Measurements from ENCODE around the gene RASL10A. TPM values are rescaled to one million over a fixed set of nuclear protein-coding genes. Genes with fewer than 3 reads are reported as not detected.

RASL10A gene
- total and polyA plus RNA-seq, 4 donors, result 0.49 to 3.5 (median 3.0) TPM; not detected in 1

GRCh38 chr22:29267858-29268510 lies 47.5 kb downstream of the RASL10A start, which contains the start of the genes EWSR1 and RHBDD3:
Gene EWSR1, plus strand, starts transcription at chr22:29268268. Its CDS starts 69 bp downstream, at chr22:29268337.
Gene RHBDD3, minus strand, starts transcription at chr22:29267981. Its CDS starts 2,355 bp downstream, at chr22:29265626.
- Histone ChIP-seq H3K36me3 (ENCODE audit: control insufficient read depth in 1 of 2, insufficient read depth in 2 of 2, low read length in 1 of 2) (no peaks in the 10 kb centered on the region), H3K9me3 (ENCODE audit: control insufficient read depth, low read length) (no peaks in the 10 kb centered on the region), H3K27me3 (ENCODE audit: control insufficient read depth in 1 of 2, insufficient read depth in 2 of 2, low read length in 1 of 2) (no peaks in the 10 kb centered on the region), H3K27ac (ENCODE audit: low read depth in 1 of 2, low read length in 2 of 2) (peak within 1 kb of the TSS; percentile 71 to 94), H3K4me1 (ENCODE audit: control insufficient read depth in 1 of 2, insufficient read depth in 2 of 2, low read length in 2 of 2) (peaks cover 1 to 2% of the 10 kb centered on the region in 2 donors), H3K4me3 (ENCODE audit: low read length in 2 of 2) (peak within 1 kb of the TSS; percentile 79 to 86)
- intact Hi-C loops (cut with DNase I), result loop anchor here (2.0 to 5.0 kb wide), 2 partner anchors 39 kb away; partner anchors contain the start of gene GAS2L1 (in 2 of the 2)
- DNase-seq (peak; percentile 98), ATAC-seq (ENCODE audit: low FRiP score) (peak; percentile 96)
- 0% methylated on average over 51 to 67 of the region's 67 CpGs for WGBS, 2 donors

GRCh38 chr22:29267462-29267857 lies 48.0 kb downstream of the RASL10A start:
- Histone ChIP-seq H3K4me1 (ENCODE audit: control insufficient read depth in 1 of 2, insufficient read depth in 2 of 2, low read length in 2 of 2) (peaks cover 0 to 1% of the 10 kb centered on the region in 2 donors), H3K27ac (ENCODE audit: low read depth in 1 of 2, low read length in 2 of 2) (no peak overlapping the region), H3K27me3 (ENCODE audit: control insufficient read depth in 1 of 2, insufficient read depth in 2 of 2, low read length in 1 of 2) (no peaks in the 10 kb centered on the region), H3K9me3 (ENCODE audit: control insufficient read depth, low read length) (no peaks in the 10 kb centered on the region), H3K4me3 (ENCODE audit: low read length in 2 of 2) (peak overlapping the region; percentile 79 to 86), H3K36me3 (ENCODE audit: control insufficient read depth in 1 of 2, insufficient read depth in 2 of 2, low read length in 1 of 2) (no peaks in the 10 kb centered on the region)
- intact Hi-C loops (cut with DNase I), result loop anchor here in 1 of 2 donors (5.0 kb wide), 1 partner anchor 40 kb away; the partner anchor contains the start of gene GAS2L1
- ATAC-seq (ENCODE audit: low FRiP score), result no peak
- WGBS, 2 donors, result 0% methylated on average over 25 to 32 of the region's 32 CpGs
- DNase-seq, result no peak

- no peak overlapping the region for H3K27ac ChIP-seq (ENCODE audit: low read depth in 1 of 2, low read length in 2 of 2)
- DNase-seq (no peak), ATAC-seq (ENCODE audit: low FRiP score) (no peak)
- no peaks in the 10 kb centered on the region for H3K9me3 ChIP-seq (ENCODE audit: control insufficient read depth, low read length)
- no peaks in the 10 kb centered on the region for H3K36me3 ChIP-seq (ENCODE audit: control insufficient read depth in 1 of 2, insufficient read depth in 2 of 2, low read length in 1 of 2)
- H3K4me3 ChIP-seq (ENCODE audit: low read length in 2 of 2), result peak overlapping the region; percentile 79 to 86
- intact Hi-C loops (cut with DNase I), result loop anchor here in 1 of 2 donors (5.0 kb wide), 1 partner anchor 40 kb away; the partner anchor contains the start of gene GAS2L1
- no peaks in the 10 kb centered on the region for H3K27me3 ChIP-seq (ENCODE audit: control insufficient read depth in 1 of 2, insufficient read depth in 2 of 2, low read length in 1 of 2)
- WGBS, 2 donors, result 21 to 22% methylated on average over 13 of the region's 13 CpGs
- peaks cover 0 to 1% of the 10 kb centered on the region in 2 donors for H3K4me1 ChIP-seq (ENCODE audit: control insufficient read depth in 1 of 2, insufficient read depth in 2 of 2, low read length in 2 of 2)
These were observed 48.7 kb downstream of the RASL10A start for GRCh38 chr22:29266564-29267461.

GRCh38 chr22:29265929-29266328 lies 49.6 kb downstream of the RASL10A start:
- Histone ChIP-seq H3K36me3 (ENCODE audit: control insufficient read depth in 1 of 2, insufficient read depth in 2 of 2, low read length in 1 of 2) (no peaks in the 10 kb centered on the region), H3K27me3 (ENCODE audit: control insufficient read depth in 1 of 2, insufficient read depth in 2 of 2, low read length in 1 of 2) (no peaks in the 10 kb centered on the region), H3K4me3 (ENCODE audit: low read length in 2 of 2) (no peak overlapping the region), H3K27ac (ENCODE audit: low read depth in 1 of 2, low read length in 2 of 2) (no peak overlapping the region), H3K9me3 (ENCODE audit: control insufficient read depth, low read length) (no peaks in the 10 kb centered on the region), H3K4me1 (ENCODE audit: control insufficient read depth in 1 of 2, insufficient read depth in 2 of 2, low read length in 2 of 2) (peaks cover 0 to 1% of the 10 kb centered on the region in 2 donors)
- ATAC-seq (ENCODE audit: low FRiP score), result no peak
- DNase-seq, result no peak
- WGBS, 2 donors, result 76 to 82% methylated on average over 4 of the region's 4 CpGs
- intact Hi-C loops (cut with DNase I), result loop anchor here in 1 of 2 donors (5.0 kb wide), 1 partner anchor 41 kb away; the partner anchor contains the start of gene GAS2L1

- H3K4me1 ChIP-seq (ENCODE audit: control insufficient read depth in 1 of 2, insufficient read depth in 2 of 2, low read length in 2 of 2), result peaks cover 0 to under 1% of the 10 kb centered on the region in 2 donors
- no peaks in the 10 kb centered on the region for H3K27me3 ChIP-seq (ENCODE audit: control insufficient read depth in 1 of 2, insufficient read depth in 2 of 2, low read length in 1 of 2)
- no peaks in the 10 kb centered on the region for H3K36me3 ChIP-seq (ENCODE audit: control insufficient read depth in 1 of 2, insufficient read depth in 2 of 2, low read length in 1 of 2)
- intact Hi-C loops (cut with DNase I), result loop anchor here in 1 of 2 donors (5.0 kb wide), 1 partner anchor 42 kb away; the partner anchor contains the start of gene GAS2L1
- H3K27ac ChIP-seq (ENCODE audit: low read depth in 1 of 2, low read length in 2 of 2), result no peak overlapping the region
- no peak for DNase-seq
- no peaks in the 10 kb centered on the region for H3K9me3 ChIP-seq (ENCODE audit: control insufficient read depth, low read length)
- ATAC-seq (ENCODE audit: low FRiP score), result no peak
- no peak overlapping the region for H3K4me3 ChIP-seq (ENCODE audit: low read length in 2 of 2)
- WGBS, 2 donors, result 89 to 92% methylated on average over 7 of the region's 7 CpGs
These were observed 50.2 kb downstream of the RASL10A start for GRCh38 chr22:29265305-29265704.

- H3K27ac ChIP-seq (ENCODE audit: low read depth in 1 of 2, low read length in 2 of 2), result no peak overlapping the region
- no peaks in the 10 kb centered on the region for H3K36me3 ChIP-seq (ENCODE audit: control insufficient read depth in 1 of 2, insufficient read depth in 2 of 2, low read length in 1 of 2)
- no peaks in the 10 kb centered on the region for H3K9me3 ChIP-seq (ENCODE audit: control insufficient read depth, low read length)
- DNase-seq (no peak), ATAC-seq (ENCODE audit: low FRiP score) (no peak)
- whole genome bisulfite sequencing, 2 donors, result 85 to 88% methylated on average over 14 of the region's 14 CpGs
- no peaks in the 10 kb centered on the region for H3K4me1 ChIP-seq (ENCODE audit: control insufficient read depth in 1 of 2, insufficient read depth in 2 of 2, low read length in 2 of 2)
- H3K4me3 ChIP-seq (ENCODE audit: low read length in 2 of 2), result no peak overlapping the region
- intact Hi-C loops (cut with DNase I), result no loop called here
- no peaks in the 10 kb centered on the region for H3K27me3 ChIP-seq (ENCODE audit: control insufficient read depth in 1 of 2, insufficient read depth in 2 of 2, low read length in 1 of 2)
These were observed 51.7 kb downstream of the RASL10A start for GRCh38 chr22:29263791-29264276.

Small RNAs within 50 kb of the gene (microRNA-seq; reads per million reads assigned to microRNA genes)
- gene MIR3653, result 12.5 to 12.9 reads per million in 2 donors

Other genes with a start within 250 kb of the RASL10A start
- gene KREMEN1, start 242.7 kb downstream of the RASL10A start, total RNA-seq, result 10 to 100 TPM; 13.4 to 19.1 TPM
- 1 to 10 TPM; 1.9 to 3.6 TPM for gene KREMEN1, start 242.7 kb downstream of the RASL10A start, polyA plus RNA-seq
- gene EMID1, start 109.8 kb downstream of the RASL10A start, total RNA-seq, result 1 to 10 TPM; 1.2 to 7.0 TPM
- gene EMID1, start 109.8 kb downstream of the RASL10A start, polyA plus RNA-seq, result under 1 TPM; 0.13 to 0.69 TPM
- gene RHBDD3, start 47.7 kb downstream of the RASL10A start, total RNA-seq, result 10 to 100 TPM in 1 of 2 donors, 1 to 10 TPM in 1; 9.0 to 17.4 TPM
- gene RHBDD3, start 47.7 kb downstream of the RASL10A start, polyA plus RNA-seq, result 10 to 100 TPM in 1 of 2 donors, 1 to 10 TPM in 1; 5.5 to 19.4 TPM
- 100 to 1,000 TPM; 176 to 184 TPM for gene EWSR1, start 47.4 kb downstream of the RASL10A start, total RNA-seq
- gene EWSR1, start 47.4 kb downstream of the RASL10A start, polyA plus RNA-seq, result 100 to 1,000 TPM in 1 of 2 donors, 10 to 100 TPM in 1; 74.8 to 207 TPM
- 10 to 100 TPM; 21.0 to 22.3 TPM for gene GAS2L1, start 9.0 kb downstream of the RASL10A start, total RNA-seq
- gene GAS2L1, start 9.0 kb downstream of the RASL10A start, polyA plus RNA-seq, result 10 to 100 TPM; 11.4 to 21.5 TPM
- gene AP1B1, start 72.9 kb upstream of the RASL10A start, total RNA-seq, result 10 to 100 TPM; 65.7 to 71.9 TPM
- 10 to 100 TPM; 22.3 to 22.6 TPM for gene AP1B1, start 72.9 kb upstream of the RASL10A start, polyA plus RNA-seq
- gene RFPL1, start 122.9 kb upstream of the RASL10A start, total RNA-seq, result not detected
- not detected for gene RFPL1, start 122.9 kb upstream of the RASL10A start, polyA plus RNA-seq
- under 1 TPM; 0.36 to 0.63 TPM for gene NEFH, start 164.5 kb upstream of the RASL10A start, total RNA-seq
- gene NEFH, start 164.5 kb upstream of the RASL10A start, polyA plus RNA-seq, result under 1 TPM in 1 of 2 donors, not detected in 1; 0.38 TPM
- gene THOC5, start 238.1 kb upstream of the RASL10A start, total RNA-seq, result 10 to 100 TPM; 50.6 to 60.6 TPM
- 100 to 1,000 TPM in 1 of 2 donors, 10 to 100 TPM in 1; 18.3 to 174 TPM for gene THOC5, start 238.1 kb upstream of the RASL10A start, polyA plus RNA-seq